PC-9 (cell line): ENCODE measurements around the gene KIF21A. TPM values are rescaled to one million over a fixed set of nuclear protein-coding genes. Genes with fewer than 3 reads are reported as not detected.

Experiments
- BruUV-seq: library from RNA; stranded (reverse); fragments of 400-500 nt; replicated peaks from 2 replicates; lab custom pipeline; 2021; lab: Mats Ljungman, UMichigan
- CTCF ChIA-PET: fragments of 300-600 bp; sonication (Branson Sonifier 250); formaldehyde crosslinking; loops from one replicate; lab custom pipeline; 2022; ENCODE audit warnings: antibody characterized with exemption; lab: Charles Lee
- POLR2A ChIA-PET: fragments of 300-600 bp; sonication (Branson Sonifier 250); formaldehyde crosslinking; loops from one replicate; lab custom pipeline; 2022; ENCODE audit warnings: antibody characterized with exemption; ENCODE audit not compliant: unreplicated experiment; lab: Charles Lee
- DNase-seq, 2 experiments: peaks; one replicate each; pipeline versions ENCODE4 v3.0.0 to v3.0.0-alpha.2; 2015 to 2022; ENCODE audit warnings: mixed read lengths in 1 of 2
- H2AFZ ChIP-seq: fragments of 200-600 bp; sonication (generic); 2 replicates; pipeline ENCODE4 v1.8.1; 2017; ENCODE audit warnings: antibody characterized with exemption
- H3F3A ChIP-seq: fragments of 200-600 bp; sonication (generic); 2 replicates; pipeline ENCODE4 v1.8.1; 2017; ENCODE audit warnings: antibody characterized with exemption, mild to moderate bottlenecking, low read depth; ENCODE audit not compliant: insufficient read depth
- H3K27ac ChIP-seq: fragments of 200-600 bp; sonication (generic); 2 replicates; pipeline ENCODE4 v1.6.1; 2016; ENCODE audit warnings: mixed run types
- H3K27me3 ChIP-seq: fragments of 200-600 bp; sonication (generic); 2 replicates; pipeline ENCODE4 v1.6.1; 2016; ENCODE audit warnings: low read depth, mixed run types; ENCODE audit not compliant: insufficient read depth
- H3K36me3 ChIP-seq: fragments of 200-600 bp; sonication (generic); 2 replicates; pipeline ENCODE4 v1.6.1; 2016; ENCODE audit warnings: low read depth, mixed run types
- H3K4me1 ChIP-seq: fragments of 200-600 bp; sonication (generic); replicated peaks from 2 replicates; pipeline ENCODE4 v1.6.1; 2016; ENCODE audit warnings: mixed run types; ENCODE audit not compliant: insufficient read depth
- H3K4me2 ChIP-seq: fragments of 200-600 bp; sonication (generic); 2 replicates; pipeline ENCODE4 v1.6.1; 2017; ENCODE audit warnings: mixed run types
- H3K4me3 ChIP-seq: fragments of 200-600 bp; sonication (generic); 2 replicates; pipeline ENCODE4 v1.6.1; 2016; ENCODE audit warnings: mixed run types
- H3K79me2 ChIP-seq: fragments of 200-600 bp; sonication (generic); 2 replicates; pipeline ENCODE4 v1.6.1; 2017; ENCODE audit warnings: low read depth, mixed run types
- H3K9me2 ChIP-seq: fragments of 200-600 bp; sonication (generic); 2 replicates; pipeline ENCODE4 v1.8.1; 2017; ENCODE audit warnings: mild to moderate bottlenecking; ENCODE audit not compliant: insufficient read depth
- H3K9me3 ChIP-seq: fragments of 200-600 bp; sonication (generic); 2 replicates; pipeline ENCODE4 v1.8.1; 2016; ENCODE audit warnings: low read depth; ENCODE audit not compliant: insufficient read depth
- H4K20me1 ChIP-seq: fragments of 200-600 bp; sonication (generic); 2 replicates; pipeline ENCODE4 v1.8.1; 2017; ENCODE audit not compliant: insufficient read depth
- CTCF ChIP-seq: fragments of 200-600 bp; sonication (generic); conservative IDR thresholded peaks from 2 replicates; pipeline ENCODE4 v1.6.1; 2017; ENCODE audit warnings: mixed run types, antibody characterized with exemption, mild to moderate bottlenecking, moderate library complexity
- EZH2 ChIP-seq: fragments of 200-600 bp; sonication (generic); IDR thresholded peaks from 2 replicates; pipeline ENCODE4 v1.8.0; 2017; ENCODE audit warnings: antibody characterized with exemption, low read depth
- intact Hi-C: fragments of 100-400 bp; cut with micrococcal nuclease; formaldehyde crosslinking; loops from one replicate; pipeline ENCODE4 v1.10.0; 2022; ENCODE audit not compliant: unreplicated experiment
- total RNA-seq: library from RNA; stranded (reverse); gene quantifications from 2 replicates; pipeline ENCODE4 v1.2.3, GENCODE V29; 2021

The KIF21A gene
- total RNA-seq, 1 experiment from 2014 or later, result 13.6 TPM

GRCh38 chr12:39348523-39348922 lies 94.4 kb downstream of the KIF21A start:
- Histone ChIP-seq H3K9me2 (no peaks in the 10 kb centered on the region), H3F3A (no peaks in the 10 kb centered on the region), H4K20me1 (no peaks in the 10 kb centered on the region), H3K4me2 (no peak overlapping the region), H3K79me2 (no peaks in the 10 kb centered on the region), H3K4me1 (no peaks in the 10 kb centered on the region), H3K27me3 (no peaks in the 10 kb centered on the region), H2AFZ (no peak overlapping the region), H3K4me3 (no peak overlapping the region), H3K36me3 (0 out of 2 replicates have a peak, but pooled peaks cover 4% of the 10 kb centered on the region), H3K9me3 (no peaks in the 10 kb centered on the region), H3K27ac (no peak overlapping the region)
- POLR2A ChIA-PET, result no interaction called here
- no peak for DNase-seq
- BruUV-seq, result no TSS peak
- intact Hi-C loops, result no loop called here
- no peak for TF ChIP-seq CTCF
- no peak for TF ChIP-seq EZH2
- CTCF ChIA-PET, result interaction anchor here (0.7 kb wide), 2 partner anchors 10 to 62 kb away, joined by 3 to 4 read pairs; no protein-coding TSS in a partner anchor

- POLR2A ChIA-PET, result no interaction called here
Measured at GRCh38 chr12:39344926-39345325, 98.0 kb downstream of the KIF21A start.

DNA sequence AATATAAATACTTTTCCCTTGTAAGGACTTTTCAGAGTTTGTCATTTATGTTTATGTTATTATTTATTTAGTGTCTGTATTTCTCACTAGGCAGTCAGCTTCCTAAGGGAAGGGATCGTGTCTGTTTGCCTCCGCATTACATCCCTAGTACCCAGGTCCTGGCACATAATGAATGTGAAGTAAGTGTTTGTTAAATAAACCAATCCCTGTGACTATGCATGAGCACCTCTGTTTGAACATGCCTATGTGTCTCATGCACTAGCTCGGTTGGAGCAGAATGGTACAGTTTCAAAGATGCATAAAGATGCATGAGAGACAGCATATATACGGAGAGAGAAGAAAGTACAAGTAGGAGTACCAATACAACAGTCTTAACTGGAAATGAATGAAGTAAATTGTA lies 99.3 kb downstream of the KIF21A start:
- Histone ChIP-seq H3K9me3 (no peaks in the 10 kb centered on the region), H3K27ac (no peak overlapping the region), H3K4me1 (no peaks in the 10 kb centered on the region), H3K9me2 (no peaks in the 10 kb centered on the region), H3K27me3 (no peaks in the 10 kb centered on the region), H3K4me3 (no peak overlapping the region), H3K79me2 (no peaks in the 10 kb centered on the region), H2AFZ (no peak overlapping the region), H4K20me1 (no peaks in the 10 kb centered on the region), H3F3A (no peaks in the 10 kb centered on the region), H3K36me3 (peaks cover 5% of the 10 kb centered on the region; the same call in 1 of the 2 replicates), H3K4me2 (no peak overlapping the region)
- DNase-seq, result no peak
- intact Hi-C loops, result no loop called here
- ChIA-PET CTCF (no interaction called here), POLR2A (no interaction called here)
- BruUV-seq, result no TSS peak
- TF ChIP-seq EZH2 (no peak), CTCF (no peak)

More at GRCh38 chr12:39344926-39345325, 98.0 kb downstream of the KIF21A start:
- no peak for TF ChIP-seq CTCF
- no peak for TF ChIP-seq EZH2
- Histone ChIP-seq H2AFZ (no peak overlapping the region), H3K79me2 (no peaks in the 10 kb centered on the region), H3K9me3 (no peaks in the 10 kb centered on the region), H3K4me1 (no peaks in the 10 kb centered on the region), H4K20me1 (no peaks in the 10 kb centered on the region), H3K27me3 (no peaks in the 10 kb centered on the region), H3K4me2 (no peak overlapping the region), H3K4me3 (no peak overlapping the region), H3K9me2 (no peaks in the 10 kb centered on the region), H3K27ac (no peak overlapping the region), H3F3A (no peaks in the 10 kb centered on the region), H3K36me3 (peaks cover 5% of the 10 kb centered on the region; the same call in 1 of the 2 replicates)
- intact Hi-C loops, result no loop called here
- BruUV-seq, result no TSS peak
- CTCF ChIA-PET, result no interaction called here
- no peak for DNase-seq
